ENCODE measurements around the gene TMEM8B.
A peak's percentile ranks its signal among the peaks of the same experiment; 100 is the strongest.

The TMEM8B gene, protein sequence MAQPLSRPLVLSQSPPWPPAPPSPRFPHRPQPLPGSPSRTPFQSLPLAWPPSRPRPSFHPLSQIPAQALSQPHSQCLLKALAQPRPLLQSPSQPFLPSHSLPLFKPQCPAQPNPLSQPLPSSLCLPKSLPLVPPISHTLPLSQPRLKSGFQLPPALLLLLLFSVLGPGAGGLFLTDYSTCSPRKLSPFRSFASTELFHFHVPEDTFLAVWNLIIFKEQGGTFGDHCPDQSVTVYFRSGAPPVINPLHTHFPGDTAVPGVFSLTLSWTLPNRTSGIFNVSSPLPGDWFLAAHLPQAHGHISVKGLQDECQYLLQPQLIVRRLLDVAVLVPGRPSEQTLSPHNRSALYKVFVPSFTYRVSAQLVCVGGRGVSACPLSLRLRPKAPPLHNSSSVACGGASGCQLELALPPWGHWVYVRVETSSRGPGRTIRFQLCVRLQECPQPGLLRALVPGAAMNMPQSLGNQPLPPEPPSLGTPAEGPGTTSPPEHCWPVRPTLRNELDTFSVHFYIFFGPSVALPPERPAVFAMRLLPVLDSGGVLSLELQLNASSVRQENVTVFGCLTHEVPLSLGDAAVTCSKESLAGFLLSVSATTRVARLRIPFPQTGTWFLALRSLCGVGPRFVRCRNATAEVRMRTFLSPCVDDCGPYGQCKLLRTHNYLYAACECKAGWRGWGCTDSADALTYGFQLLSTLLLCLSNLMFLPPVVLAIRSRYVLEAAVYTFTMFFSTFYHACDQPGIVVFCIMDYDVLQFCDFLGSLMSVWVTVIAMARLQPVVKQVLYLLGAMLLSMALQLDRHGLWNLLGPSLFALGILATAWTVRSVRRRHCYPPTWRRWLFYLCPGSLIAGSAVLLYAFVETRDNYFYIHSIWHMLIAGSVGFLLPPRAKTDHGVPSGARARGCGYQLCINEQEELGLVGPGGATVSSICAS

DNA sequence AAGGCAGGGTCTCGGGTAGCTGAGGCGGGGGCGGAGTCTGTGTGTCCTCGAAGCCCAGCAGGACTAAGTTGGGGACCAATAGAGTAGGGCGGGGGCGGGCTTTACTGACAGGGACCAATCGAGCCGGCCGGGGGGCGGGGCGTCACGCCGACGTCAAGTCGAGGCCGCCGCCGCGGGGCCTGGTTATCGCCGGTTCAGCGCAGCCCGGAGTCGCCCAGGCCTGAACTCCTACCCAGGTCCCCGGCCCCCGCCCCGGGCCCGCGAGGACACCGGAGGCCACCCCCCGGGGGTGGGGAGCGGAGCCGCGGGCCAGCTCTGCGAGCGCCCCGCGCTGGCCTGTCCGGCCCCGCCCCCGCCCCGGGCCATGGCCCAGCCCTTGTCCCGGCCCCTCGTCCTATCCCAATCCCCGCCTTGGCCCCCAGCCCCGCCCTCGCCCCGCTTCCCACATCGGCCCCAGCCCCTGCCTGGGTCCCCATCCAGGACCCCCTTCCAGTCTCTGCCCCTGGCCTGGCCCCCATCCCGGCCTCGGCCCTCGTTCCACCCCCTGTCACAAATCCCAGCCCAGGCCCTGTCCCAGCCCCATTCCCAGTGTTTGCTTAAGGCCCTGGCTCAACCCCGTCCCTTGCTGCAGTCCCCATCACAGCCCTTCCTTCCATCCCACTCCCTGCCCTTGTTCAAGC is at the start of gene TMEM8B:
TMEM8B (plus strand) TSS at position 145 of the 680 bp plus-strand sequence; CDS start at position 365, 220 bp downstream.
- DNase-seq, result peak; percentile 83 to 95 (median 90)

GRCh38 chr9:35781066-35781465 is 48.0 kb upstream of the TMEM8B start:
- DNase-seq, result no peak

DNA sequence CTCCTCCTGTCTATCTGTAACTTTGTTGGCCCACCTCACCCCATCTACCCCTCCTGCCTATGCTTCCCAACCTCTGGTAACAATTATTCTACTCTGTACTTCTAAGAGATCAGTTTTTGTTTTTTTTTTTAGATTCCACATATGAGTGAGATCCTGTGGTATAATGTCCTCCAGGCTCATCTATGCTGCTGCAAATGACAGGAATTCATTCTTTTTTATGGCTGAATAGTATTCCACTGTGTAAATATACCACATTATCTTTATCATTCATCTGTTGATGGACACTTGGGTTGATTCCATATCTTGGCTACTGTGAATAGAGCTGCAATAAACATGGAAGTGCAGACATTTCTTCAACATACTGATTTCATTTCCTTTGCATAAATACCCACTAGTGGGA is 45.6 kb upstream of the TMEM8B start:
- no peak for DNase-seq

DNA sequence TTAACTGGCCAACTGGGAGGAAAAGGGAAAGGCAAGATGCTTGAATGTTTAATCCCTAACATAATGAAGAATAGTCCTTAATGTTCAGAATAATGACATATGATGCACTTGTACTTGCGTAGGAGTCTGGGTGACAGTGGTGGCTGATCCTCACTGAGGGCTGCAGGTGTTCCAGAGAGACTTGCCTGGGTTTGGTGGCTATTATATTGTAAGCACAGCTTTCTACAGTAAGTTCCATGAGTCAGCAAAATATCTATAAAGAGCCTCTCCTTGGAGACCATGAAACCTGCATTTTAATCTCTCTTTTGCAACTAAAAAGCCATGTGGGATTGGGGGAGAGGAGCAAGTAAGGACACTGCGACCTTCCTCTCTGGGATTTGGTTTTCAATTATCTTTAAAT is 39.5 kb upstream of the TMEM8B start:
- no peak for DNase-seq

DNA sequence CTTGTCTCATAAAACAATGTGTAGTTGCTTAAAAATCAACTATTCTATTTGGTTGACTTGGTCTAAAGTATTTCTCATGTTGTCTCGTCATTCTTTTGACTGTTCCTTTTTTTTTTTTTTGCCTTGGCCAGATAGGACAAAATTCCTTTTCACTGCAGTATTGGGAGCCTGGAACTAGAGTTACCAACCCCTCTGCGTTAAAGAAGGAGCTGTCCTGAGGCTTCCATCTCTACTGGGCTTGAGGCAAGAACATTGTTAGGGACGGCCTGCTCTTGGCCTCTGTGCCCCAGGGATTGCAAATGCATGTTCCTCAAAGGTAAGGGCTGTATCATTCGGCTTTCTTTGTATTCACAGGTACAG is 39.0 kb upstream of the TMEM8B start:
- DNase-seq, result no peak

DNA sequence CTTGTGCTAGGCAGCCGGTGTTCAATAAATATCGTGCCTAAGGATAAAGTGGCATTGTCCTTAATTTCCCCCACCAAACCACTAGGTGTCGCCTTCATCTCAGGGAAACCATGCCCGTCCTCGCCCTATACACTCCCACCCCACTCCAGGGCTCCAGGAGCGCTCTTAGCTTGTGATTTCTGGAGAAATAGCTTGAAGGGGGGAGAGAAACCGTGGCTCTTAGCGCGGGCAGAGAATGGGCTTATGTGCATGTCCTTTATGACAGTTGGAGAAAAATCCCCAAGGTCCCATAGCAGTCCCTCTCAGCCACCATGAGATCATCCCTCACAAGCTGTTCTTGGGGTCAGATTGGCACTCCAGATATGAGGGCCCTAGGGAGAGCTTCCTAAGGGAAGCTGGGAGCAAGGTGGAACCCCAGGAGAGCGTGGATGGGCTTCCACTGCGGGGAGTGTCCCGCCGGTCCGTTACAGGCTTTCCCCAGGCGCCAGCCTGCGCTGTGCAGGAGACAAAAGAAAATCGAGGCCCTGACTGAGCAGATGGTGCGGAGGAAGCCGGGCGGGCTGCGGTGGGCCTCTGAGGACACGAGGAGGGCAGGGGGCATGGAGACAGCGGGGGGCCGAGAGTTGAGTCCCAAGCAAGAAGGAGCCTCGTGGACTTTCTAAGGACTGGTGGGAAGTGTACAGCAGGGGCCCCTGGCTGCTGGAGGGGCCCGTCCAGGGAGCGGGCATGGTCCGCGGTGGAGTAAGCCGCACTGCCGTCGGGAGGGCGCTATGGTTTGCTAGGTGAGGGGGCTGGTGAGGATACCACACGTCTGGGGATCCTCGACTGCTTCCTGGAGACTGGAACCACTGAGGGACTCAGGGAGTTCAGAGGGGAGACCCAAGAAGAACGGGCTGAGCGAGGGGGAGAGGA is 38.4 kb upstream of the TMEM8B start:
- peak; percentile 31 to 70 (median 42) for DNase-seq

DNA sequence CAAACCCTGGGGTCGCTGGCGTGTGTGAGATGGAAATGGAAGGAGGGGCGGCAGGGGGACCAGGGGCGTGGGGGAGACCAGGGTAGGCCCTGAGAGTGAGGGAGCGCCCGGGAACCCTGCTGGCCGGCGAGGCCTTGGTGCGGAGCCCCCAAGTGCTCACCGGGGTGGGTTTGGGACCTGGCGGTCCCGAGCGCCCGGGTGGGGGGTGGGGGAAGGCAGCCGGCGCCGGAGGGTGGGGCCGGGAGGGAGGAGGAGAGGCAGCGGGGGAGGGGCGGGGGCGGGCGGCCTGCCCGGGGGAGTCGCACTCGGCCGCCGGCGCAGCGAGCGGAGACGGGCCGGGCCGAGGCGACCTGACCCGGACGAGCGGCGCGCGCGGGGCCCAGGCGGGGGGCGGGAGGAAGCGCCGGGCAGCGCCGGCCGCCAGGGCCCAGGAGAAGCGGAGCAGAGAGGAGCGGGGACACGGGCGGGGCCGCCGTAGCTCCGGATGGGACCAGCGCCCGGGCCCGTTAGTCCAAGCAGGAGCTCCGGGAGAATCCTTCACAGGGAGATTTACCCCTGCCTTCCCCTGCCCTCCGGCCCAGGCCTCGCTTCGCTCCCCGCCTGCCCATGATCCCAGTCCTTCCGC is 37.6 kb upstream of the TMEM8B start, which contains the start of gene NPR2:
NPR2 (plus strand) TSS at position 295 of the 625 bp plus-strand sequence. CDS start 818 bp downstream, outside the sequence.
- no peak for DNase-seq

DNA sequence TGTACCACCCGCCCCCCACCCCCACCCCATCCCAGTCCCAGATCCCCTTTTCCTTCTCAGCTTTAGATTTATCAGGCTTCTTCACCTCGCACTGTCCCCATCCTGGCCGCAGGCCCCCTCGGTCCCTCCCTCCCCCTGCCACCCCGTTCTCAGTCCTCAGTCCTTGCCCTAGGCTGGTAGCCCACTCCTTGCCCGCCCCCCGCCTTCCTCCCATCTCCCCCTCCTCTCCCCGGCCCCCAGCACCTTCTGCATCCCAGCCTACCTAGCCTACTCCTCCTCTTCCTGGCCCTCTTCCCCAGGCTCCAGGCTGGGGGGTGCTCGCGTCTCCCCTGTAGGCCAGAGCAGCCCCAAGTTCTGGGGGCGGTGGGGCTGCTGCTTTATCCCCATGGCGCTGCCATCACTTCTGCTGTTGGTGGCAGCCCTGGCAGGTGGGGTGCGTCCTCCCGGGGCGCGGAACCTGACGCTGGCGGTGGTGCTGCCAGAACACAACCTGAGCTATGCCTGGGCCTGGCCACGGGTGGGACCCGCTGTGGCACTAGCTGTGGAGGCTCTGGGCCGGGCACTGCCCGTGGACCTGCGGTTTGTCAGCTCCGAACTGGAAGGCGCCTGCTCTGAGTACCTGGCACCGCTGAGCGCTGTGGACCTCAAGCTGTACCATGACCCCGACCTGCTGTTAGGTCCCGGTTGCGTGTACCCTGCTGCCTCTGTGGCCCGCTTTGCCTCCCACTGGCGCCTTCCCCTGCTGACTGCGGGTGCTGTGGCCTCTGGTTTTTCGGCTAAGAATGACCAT is 36.8 kb upstream of the TMEM8B start:
- no peak for DNase-seq

DNA sequence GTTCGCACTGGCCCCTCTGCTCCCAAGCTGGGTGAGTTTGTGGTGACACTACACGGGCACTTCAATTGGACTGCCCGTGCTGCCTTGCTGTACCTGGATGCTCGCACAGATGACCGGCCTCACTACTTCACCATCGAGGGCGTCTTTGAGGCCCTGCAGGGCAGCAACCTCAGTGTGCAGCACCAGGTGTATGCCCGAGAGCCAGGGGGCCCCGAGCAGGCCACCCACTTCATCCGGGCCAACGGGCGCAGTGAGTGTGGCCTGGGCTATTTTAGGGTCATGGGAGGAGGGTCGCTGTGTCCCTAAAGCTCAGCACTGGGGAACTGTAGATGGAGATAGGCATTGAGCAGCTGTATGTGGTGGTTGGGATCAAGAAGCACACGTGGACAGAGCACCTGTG is 36.2 kb upstream of the TMEM8B start:
- no peak for DNase-seq

GRCh38 chr9:35793461-35793860 is 35.6 kb upstream of the TMEM8B start:
- DNase-seq, result no peak

DNA sequence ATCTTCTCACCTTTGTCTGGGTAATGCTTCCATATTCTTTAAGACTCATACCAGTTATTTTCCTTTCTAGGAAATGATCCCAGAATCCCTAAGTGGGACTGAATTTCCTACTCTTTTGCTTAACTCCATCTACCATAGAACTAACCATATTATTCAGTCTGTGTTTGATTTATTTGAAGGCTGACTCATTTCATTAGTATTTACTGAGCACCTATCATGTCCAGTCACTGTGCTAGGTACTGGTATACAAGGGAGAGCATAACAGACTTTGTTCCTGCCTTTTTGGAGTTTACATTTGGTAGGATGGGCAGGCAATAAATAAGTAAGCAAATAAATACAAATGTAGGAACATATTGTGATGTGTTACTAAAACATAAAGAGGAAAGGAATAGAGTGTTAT is 33.3 kb upstream of the TMEM8B start:
- no peak for DNase-seq

- DNase-seq, result no peak
Measured at GRCh38 chr9:35797311-35798109, 31.5 kb upstream of the TMEM8B start.

- DNase-seq, result no peak
Measured at GRCh38 chr9:35798658-35799374, 30.2 kb upstream of the TMEM8B start.

- no peak for DNase-seq
Measured at GRCh38 chr9:35800530-35800929, 28.5 kb upstream of the TMEM8B start.

- no peak for DNase-seq
Measured at GRCh38 chr9:35801328-35802128, 27.5 kb upstream of the TMEM8B start.

DNA sequence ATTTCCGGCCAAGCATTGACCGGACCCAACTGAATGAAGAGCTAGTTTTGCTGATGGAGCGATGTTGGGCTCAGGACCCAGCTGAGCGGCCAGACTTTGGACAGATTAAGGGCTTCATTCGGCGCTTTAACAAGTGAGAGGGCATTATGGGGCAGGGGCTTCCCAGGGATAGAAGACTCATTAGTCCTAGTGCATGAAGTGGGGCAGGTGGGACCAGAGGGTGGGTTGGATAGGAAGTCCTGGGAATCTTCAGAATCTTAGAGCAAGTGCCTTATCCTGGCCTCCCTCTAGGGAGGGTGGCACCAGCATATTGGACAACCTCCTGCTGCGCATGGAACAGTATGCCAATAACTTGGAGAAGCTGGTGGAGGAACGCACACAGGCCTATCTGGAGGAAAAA is 22.9 kb upstream of the TMEM8B start:
- DNase-seq, result no peak

DNA sequence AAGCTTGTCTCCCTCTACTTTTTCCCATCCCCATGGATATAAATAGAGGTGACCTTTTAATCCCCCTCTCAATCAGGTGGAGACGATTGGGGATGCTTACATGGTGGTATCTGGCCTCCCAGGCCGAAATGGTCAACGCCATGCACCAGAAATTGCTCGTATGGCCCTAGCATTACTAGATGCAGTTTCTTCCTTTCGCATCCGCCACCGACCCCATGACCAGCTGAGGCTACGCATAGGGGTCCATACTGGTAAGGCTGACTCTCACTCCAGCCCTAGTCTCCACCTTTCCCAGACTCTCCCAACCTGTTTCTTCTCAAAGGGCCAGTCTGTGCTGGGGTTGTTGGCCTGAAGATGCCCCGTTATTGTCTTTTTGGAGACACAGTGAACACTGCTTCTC is 20.6 kb upstream of the TMEM8B start:
- DNase-seq, result no peak

- DNase-seq, result no peak
Measured at GRCh38 chr9:35810122-35810521, 18.9 kb upstream of the TMEM8B start.

Data from stimulated activated naive CD4-positive, alpha-beta T cell (primary cell).